ENCODE data around the gene KCNH2.

Gene KCNH2

DNA sequence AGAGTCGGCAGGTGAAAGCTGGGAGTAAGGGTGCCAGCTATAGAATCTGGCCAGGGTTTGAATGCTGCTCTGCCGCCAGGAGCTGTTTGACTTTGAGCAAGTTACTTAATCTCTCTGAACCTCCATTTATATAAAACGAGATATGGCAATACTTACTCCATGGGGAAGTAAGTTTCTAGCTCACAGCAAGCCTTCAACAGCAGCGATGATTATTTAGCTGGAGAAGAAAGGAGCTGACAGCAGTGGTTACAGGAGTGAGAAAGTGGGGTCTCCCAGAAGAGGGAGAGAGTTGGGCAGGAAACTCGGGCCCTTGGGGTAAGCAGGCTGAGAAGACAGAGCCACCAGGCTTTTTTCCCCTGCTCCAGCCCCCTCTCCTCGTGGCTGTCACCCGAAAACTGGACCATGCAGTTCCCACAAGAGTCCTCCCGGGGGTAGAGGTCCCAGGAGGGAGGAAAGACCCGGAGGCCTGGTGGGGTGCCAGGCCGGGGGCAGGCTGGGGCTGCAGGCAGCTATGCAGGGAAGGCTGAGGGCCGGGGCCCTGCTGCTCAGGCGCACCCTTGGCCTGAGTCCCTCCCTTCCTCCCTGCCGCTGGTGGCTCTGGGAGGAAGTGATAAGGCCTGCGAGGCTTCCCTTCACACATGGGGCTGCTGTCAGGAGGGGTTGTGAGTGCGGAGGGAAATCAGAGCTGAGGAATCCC, 16.2 kb upstream of the KCNH2 start:
- no peak for DNase-seq

DNA sequence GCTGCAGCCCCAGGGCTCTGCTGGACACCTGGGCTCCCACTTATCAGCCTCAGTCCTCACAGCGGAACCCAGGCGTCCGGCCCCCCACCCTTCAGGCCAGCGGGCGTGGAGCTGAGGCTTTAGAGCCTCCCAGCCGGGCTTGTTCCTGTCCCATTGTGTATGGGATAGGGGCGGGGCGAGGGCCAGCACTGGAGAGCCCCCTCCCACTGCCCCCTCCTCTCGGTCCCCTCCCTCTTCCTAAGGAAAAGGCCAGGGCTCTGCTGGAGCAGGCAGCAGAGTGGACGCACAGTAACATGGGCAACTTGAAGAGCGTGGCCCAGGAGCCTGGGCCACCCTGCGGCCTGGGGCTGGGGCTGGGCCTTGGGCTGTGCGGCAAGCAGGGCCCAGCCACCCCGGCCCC, 15.4 kb upstream of the KCNH2 start:
- DNase-seq: no peak

DNA sequence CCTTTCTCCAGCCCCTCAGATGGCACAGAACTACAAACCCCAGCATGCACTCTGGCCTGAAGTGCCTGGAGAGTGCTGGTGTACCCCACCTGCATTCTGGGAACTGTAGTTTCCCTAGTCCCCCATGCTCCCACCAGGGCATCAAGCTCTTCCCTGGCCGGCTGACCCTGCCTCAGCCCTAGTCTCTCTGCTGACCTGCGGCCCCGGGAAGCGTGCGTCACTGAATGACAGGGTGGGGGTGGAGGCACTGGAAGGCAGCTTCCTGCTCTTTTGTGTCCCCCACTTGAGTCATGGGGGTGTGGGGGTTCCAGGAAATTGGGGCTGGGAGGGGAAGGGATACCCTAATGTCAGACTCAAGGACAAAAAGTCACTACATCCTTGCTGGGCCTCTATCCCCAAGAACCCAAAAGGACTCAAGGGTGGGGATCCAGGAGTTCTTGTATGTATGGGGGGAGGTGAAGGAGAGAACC, 14.7 kb upstream of the KCNH2 start:
- DNase-seq: peak; percentile 74

DNA sequence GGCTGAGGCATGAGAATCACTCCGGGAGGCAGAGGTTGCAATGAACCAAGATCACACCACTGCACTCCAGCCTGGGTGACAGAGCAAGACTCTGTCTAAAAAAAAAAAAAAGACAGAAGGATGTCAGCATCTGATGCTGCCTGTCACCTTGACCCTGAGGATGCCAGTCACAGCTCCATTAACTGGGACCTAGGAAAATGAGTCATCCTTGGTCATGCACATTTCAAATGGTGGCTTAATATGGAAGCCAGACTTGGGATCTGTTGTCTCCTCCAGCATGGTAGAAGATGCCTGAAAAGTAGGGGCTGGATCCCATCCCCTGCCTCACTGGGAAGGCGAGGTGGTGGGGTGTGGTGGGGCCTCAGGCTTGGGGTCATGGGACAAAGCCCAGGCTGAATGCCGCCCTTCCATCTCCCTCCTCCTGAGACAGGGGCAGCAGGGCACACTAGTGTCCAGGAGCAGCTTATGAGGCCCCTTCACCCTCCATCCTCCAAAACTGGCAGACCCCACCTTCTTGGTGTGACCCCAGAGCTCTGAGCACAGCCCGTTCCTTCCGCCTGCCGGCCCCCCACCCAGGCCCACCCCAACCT, 14.0 kb upstream of the KCNH2 start:
- no peak for DNase-seq

DNA sequence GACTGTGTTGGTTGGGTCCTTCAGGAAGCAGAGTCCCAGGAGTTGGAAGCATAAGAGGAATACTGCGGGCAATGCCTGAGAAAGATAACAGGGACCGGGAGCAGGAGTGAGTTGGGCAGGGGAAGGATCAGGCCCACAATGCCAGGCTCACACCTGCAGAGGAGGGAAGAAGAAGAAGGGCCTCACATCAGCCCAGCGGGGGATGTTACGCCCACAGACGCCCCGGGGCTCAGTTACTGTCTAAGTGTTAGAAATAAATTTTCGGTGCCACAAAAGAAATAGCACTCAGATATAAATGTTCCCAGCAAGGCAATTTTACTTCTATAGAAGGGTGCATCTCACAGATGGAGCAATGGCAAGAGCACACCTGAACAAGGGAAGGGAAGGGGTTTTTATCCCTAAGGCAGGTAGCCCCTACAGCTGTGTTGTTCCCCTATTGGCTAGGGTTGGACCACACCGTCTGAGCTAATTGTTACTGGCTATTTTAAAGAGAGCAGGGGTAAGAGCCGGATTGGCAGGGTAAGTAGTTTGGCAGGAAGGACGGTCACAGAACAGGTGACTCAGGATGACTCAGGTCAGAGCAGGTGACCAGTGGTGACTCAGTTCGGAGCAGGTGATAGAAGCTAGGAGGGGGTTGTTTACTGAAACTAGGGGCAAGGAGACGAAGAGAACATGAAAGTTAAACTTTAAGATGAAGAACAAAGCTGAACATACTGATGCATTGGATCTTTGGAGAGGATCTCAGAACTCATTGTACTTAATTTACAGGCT, 12.5 kb upstream of the KCNH2 start, which contains the start of gene NOS3:
Gene NOS3, plus strand, starts transcription at position 602 of the 771 bp plus-strand sequence. CDS start 2,787 bp downstream, outside the sequence.
- no peak for DNase-seq

DNA sequence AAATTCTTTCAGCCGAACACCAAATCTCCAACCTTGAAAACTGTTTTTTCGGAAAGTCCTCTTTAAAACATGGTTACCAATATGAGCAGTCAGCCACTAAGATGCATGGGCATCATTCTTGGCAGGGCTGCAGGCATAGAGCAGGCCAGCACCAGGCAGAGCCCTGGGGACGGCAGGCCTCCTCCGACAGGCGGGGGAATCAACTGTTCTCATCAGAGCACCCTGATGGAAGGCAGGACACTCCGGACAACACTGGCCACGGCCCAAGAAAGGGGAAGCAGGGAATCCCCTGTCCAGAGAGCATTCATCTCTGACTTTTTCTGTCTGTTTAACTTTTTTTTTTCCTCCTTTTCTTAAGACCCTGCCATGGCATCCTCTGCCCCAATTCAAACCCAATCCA, 11.3 kb upstream of the KCNH2 start:
- no peak for DNase-seq

DNA sequence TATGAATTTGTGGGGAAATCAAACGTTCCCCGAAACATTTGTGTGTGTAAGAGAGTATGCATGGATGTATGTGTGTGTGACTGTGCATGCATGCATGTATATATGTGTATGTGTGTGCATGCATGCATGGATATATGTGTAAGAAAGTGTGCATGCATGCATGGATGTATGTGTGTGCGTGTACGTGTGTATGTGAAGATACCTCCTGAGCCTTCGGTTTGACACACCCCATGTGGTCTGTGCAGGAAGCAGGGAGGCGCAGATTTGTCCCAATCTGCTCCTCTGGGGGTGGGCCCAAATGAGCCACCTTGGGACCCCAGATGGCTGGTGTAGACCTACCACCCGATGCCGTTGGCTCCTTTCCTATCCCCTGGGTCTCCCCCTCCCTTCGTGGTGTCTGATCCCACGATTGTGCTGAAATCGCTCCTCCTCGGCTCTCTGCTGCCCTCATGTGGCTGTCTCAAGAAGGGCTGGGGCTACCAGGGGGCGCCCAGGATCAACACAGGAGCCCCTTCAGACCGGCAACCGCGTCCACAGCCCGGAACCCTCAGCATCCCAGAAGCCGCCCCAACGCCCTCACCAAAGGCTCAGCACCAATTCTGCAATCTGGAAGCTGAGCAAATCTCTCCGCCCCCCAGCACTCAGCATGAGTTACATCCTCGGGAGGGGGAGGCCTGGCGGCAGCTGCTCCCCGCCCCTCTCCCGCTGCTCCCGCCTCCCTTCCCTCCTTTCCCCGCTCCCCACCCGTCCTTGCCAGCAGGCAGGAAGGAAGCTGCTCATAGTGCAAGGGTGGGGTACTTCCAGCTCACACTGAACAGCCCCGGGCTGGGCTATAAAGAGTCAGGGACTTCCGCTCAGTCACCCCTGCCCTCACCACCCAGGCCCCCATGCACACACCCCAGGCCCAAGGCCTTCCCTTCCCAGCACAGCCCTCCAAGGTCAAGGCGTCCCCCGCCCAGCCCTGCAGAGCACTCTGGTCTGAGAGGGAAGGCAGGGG, 10.4 kb upstream of the KCNH2 start:
- peak; percentile 93 for DNase-seq

DNA sequence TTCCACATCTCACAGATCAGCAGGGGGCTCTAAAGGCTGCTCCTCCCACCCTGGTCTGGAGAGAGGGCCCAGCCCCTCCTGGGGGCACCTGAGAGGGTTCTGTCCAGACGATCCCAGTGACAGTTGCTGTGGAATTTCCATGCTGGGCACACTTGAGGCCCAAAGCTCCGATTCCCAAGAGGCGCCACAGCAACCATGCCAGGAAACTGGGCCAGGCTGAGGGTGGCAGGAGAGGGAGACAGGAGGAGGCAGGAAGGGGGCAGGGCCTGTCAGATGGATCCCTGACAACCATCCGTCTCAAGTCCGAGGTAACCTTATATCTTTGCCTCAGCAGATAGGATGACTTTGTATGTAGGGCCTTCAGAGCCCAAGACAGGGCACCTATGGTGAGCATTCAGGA, 8.4 kb upstream of the KCNH2 start:
- no peak for DNase-seq

DNA sequence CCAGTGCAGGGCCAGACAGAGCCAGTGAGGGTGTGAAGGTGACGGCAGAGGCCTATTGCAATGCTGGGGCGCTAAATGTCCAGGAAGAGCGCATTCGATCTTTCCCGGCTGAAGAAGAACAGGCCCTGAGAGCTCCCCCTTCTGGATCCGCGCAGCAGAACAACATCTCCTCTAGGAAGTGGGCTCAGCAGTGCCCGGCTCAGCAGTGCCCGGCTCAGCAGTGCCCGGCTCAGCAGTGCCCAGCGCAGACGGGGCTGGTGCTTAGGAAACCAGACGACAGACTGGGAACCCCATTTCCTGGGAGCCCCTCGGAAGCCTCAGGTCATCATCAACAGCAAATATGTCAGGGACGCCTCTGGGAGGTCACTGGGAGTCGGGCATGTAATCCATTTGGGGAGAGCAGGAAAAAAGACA, 8.0 kb upstream of the KCNH2 start:
- peak; percentile 82 for DNase-seq

DNA sequence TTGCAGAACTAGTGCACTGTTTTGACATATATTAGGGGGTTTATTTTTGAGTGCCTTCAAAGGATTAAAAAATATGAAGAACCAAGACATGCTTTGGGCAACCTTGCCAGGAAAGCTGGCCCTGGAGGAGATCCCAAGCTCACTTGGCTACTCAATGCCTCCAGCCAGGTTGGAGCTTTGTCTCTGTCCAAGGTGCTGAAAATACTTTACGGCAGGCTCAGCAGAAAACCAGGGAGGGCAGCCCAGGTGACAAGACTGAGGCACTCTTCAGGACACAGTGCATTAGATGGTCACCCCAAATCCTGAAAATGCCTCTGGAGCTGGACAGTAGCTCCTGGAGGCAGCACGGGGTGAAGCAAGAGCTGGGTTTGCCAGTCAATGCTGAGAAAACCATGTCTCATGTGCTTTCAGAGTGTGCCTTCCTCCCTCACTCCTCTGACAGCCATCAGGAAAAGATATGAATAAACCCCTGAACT, 5.8 kb upstream of the KCNH2 start:
- DNase-seq: no peak

DNA sequence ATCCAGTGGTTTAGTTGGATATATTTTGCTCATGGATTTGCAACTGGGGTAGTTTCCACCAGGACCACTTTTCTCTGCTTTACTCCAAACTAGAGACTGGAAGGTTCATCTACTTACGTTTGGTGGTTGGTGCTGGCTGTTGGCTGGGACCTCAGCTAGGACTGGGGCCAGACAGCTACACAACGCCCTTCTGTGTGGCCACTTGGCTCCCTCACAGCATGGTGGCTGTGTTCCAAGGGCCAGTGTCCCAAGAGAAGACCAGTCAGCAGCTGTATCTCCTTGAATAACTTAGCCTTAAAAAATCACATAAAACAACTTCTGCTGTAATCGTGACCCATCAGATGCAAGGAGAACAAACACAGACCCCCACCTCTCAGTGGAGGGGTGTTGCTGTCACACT, 4.2 kb upstream of the KCNH2 start:
- no peak for DNase-seq

DNA sequence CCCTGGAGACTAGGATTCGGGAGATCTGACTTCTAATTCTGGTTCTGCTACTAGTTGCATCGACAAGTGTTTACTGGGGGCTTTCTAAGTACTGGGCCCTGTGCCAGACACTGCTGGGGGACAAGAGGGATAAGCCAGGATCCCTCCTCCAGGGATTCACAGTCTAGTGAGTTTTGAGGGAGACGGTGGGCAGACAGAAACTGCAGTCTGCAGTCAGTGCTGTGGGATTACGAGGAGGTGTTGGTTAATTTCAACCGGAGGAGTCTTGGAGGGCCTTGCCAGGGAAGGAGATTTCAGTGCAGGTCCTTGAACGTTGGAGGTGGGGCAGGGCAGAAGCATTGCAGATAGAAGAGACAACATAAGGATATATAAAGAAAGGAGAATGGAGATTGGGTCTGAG, 3.5 kb upstream of the KCNH2 start:
- no peak for DNase-seq

DNA sequence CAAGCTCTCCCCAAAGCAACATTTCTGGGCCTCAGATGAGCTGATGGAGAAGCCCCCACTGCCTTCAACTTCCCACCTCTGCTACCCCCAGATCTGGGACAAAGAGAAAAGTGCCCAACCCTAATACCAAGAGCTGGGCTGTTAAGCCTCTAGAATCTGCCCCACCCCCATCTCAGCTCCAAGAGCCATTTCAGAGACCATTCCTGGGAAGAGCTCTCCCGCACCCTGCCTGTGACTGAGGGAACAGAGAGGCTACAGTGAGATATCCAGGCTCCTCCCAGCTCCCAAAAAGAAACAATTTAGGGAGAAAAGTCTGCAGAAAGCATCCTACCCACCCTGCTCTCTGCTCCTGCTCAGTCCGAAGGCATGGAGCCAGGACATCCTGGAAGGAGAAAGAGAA, 2.5 kb upstream of the KCNH2 start:
- DNase-seq: peak; percentile 39

DNA sequence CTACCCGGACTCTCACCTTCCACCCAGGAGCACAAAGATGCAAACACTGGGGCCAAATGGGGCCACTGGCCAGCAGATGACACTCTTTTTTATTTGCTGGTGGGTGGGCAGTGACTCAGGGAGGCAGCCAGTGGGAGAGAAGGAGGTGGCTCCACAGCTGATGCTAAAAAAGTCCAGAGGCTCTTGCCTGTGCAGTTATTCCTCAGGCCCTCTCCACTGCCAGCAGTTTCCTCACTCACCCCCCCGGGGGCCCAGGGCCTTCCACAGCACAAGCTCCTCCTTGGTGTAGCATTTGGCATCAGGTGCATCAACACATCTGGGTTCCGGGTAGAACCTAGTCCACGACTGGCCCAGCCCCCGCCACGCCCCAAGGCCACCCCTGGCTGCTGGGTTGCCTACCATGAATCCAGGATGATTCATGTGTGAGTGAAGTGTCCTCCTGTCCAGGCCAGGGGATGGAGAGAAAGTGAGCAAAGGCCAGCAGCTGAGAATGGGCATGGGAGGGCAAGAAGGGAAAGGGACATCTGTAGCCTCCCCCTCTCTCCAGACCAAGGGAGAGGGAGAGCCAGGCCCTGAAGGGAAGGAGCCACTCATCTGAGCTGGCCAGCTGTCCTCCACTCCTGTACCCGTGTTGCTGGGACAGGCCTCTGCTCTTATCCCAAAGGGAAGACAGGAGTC, 1.7 kb upstream of the KCNH2 start:
- no peak for DNase-seq

DNA sequence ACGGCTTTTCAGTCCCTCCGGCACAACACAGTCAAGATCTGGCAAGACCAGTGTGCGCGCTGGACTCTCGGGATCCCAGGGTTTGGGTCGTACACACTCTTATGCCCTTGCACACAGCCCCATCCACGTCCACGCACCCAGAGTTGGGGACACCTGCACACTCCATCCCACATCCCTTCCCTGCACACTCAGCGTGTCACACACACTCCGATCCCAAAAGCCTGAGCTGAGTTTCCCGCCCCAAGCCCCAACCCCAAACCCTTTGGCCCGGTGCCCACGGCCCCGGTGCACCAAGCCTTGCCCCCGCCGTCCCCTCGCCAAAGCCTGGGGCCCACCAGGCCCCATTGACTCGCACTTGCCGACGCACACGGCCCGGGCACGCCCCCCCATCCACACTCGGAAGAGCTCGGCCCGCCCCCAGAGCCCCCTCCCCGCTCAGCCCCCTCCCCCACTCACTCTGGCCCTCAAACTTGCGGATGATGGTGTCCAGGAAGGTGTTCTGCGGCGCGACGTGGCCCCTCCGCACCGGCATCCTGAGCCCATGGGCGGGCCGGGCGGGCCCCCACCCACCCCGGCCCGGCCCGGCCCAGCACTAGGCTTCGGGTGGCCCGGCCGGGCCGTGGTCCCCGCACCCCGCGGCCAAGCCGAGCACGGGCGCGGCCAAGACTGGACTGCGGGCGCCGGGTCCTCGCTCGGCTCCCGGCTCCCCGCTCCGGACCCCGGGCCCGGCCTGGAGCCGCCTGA, 567 bp downstream of the KCNH2 start:
- DNase-seq: no peak

DNA sequence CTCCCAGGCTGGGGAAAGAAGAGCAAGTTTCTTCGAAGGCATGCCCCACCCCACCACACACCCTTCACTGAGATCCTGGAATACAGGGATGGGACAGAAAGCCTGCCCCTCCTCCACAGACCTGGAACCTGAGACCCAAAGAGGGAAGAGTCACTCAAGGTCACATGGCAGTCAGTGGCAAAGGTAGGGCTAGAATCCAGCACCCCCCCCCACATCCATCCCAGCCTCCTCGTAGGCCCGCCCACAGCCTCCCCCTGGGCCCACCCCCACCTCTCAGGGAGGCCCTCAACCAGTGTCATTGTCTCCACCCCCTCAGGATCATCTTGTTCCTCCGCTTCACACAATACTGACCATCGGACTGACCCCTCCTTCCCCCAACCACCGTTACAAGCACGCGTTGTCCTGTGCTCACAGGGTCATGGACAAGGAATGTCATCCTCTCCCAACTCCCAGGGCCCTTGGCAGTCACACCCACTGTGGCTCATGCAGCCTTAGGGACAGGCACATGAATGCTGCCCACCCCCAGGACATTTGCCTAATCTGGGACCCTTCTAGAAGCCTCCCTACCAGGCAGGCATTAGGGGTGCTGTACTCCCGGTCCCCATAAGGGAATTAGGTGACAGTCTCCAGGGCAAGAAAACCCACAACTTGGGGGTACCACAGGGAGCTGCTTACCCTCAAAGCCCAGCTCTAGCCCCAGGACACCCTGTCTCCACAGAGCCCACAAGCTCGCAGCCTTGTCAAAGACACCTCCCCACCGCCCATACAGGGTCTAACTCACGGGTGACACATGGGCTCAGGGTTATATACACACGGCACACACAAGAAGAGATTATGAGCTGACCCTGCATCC, 1.4 kb downstream of the KCNH2 start:
- DNase-seq: no peak

DNA sequence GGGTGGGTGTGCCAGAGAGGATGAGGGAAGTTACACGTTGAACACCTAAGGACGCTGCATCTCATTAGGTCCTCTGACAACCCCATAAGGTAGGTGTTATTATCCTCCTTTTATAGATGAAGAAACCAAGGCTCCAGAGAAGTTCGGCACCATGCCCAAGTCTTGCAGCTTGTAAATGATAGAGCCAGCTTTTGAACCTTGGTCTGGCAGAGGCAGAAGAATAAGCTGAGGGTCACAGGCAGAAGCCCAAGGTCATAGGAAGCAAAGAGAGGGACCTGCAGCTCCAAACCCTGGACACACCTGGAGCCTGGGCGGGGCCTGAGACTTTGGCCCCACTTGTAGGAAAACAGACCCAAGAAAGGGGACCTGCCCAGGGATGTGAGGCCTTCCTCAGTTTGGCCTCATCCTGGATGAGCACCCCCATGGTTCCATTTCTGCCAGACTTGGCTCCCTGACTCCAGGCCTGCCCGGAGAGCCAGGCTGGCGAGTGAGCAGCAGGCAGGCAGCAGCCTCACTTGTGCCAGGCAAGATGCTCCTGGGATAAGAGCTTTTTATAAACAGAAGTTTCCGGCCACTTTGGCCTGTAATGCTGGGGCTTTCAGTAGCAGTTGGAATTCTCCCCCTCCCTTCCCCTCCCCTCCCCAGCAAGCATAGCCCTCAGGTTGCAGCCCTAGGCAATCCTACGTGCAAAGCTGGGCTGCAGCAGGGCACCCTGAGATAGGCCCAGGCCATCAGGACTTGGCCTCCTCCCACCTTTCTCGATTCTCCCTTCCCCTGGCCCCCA, 2.4 kb downstream of the KCNH2 start:
- no peak for DNase-seq

DNA sequence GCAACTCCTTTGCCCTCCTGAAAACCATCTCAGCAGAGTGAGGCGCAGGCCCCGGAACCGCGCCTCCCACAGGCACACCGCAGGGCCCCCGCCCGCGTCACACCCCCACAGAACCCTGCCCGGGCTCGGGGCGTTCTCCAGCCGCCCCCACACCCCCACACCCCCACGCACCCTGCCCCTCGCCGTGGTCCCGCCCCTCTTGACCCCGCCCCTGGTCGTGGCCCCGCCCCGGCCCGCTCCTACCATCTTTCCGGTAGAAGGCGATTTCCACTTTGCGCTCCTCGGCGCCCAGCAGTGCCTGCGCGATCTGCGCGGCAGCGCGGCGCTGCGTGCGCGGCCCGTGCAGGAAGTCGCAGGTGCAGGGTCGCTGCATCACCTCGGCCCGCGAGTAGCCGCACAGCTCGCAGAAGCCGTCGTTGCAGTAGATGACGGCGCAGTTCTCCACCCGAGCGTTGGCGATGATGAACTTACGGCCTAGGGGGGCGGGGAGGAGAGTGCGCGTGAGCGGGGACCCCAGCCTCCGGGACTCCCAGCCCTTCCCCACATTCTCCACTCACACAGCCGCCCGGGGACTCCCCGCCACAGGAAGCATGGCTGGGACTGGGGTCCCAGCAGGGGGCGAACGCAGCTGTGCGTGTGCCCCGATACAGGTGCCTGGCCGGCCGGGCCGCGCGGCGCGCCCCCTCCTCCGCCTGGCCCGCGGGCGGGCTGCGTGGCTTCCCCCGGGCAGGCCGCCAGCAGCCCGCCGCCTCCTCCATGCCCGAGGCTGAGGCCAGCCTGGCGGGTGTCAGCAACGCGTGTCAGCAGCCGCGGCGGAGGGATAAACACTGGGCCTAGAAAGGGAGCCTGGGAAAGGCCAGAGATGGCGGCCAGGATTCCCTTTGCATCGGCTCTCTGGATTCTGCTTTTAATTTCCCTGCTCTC, 3.4 kb downstream of the KCNH2 start:
- DNase-seq: peak; percentile 81
